GM19238 (cell line): Measurements from ENCODE around the gene DHRS7B.
"Not testable (repeated sequence)": the region's sequence is repeated elsewhere in the genome, so short reads cannot be mapped to it uniquely, and the experiment has no call there.

Experiments
- DNase-seq: peaks from one replicate; pipeline ENCODE4 v3.0.0; 2011; ENCODE audit warnings: low spot score; ENCODE audit not compliant: insufficient read length

DHRS7B gene, protein sequence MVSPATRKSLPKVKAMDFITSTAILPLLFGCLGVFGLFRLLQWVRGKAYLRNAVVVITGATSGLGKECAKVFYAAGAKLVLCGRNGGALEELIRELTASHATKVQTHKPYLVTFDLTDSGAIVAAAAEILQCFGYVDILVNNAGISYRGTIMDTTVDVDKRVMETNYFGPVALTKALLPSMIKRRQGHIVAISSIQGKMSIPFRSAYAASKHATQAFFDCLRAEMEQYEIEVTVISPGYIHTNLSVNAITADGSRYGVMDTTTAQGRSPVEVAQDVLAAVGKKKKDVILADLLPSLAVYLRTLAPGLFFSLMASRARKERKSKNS

DNA sequence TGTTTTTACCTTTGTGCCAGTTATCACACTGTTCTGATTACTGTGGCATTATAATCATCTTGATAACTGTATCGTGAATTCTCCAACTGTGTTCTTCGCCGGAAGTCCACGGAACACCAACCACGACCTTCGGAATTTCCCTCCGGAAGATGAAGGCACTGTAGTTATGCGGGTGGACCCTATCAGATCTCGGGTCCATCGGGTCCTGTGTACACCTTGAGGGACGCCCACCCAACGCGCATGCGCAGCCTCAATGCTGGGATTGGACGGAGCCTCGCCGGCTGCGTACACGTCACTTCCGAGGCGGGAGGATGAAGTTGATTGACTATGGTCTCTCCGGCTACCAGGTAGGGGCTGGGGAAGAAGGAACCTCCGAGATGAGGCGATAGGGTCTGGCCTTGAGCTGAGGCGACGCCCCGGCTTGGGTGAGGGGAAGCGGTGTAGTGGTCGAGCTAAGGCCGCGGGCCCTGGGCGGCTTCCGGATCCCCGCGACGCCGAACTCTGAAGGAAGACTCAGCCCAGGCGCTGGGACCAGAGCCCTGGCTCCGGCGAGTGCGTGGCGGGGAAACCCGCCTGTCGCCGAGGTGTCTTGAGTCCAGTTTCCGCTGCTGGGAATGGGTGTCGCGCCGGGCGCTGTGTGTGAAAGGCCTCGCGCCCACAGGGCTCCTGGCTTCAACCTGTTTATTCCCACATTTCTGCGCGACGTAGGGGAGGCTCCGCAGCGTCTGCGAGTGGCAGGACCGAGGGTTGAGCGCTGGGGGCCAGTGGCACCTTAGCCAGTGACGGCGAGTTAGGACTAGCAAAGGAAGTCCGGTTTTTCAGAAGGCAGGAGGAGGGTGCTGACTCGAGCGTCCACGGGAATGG, at the start of gene DHRS7B:
TSS of gene DHRS7B (plus strand) at position 320 of the 864 bp plus-strand sequence. CDS start at position 328, 8 bp downstream.
- peak; percentile 89 for DNase-seq

DNA sequence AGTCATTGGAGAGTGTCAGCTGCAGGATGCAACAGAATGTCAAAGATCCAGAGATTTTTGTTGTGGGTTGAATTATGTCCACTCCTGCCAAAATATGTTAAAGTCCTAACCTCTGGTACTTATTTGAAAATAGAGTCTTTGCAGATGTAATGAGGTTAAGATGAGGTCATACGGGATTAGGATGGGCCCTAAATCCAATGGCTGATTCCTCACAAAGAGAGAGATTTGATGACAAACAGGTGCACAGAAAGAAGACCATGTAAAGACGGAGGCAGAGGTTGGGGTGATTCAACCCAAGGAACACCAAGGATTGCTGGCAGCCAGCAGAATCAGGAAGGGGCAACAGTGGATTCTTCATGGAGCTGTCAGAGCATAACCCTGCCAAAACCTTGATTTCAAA, 49.5 kb upstream of the DHRS7B start:
- DNase-seq = no peak

DNA sequence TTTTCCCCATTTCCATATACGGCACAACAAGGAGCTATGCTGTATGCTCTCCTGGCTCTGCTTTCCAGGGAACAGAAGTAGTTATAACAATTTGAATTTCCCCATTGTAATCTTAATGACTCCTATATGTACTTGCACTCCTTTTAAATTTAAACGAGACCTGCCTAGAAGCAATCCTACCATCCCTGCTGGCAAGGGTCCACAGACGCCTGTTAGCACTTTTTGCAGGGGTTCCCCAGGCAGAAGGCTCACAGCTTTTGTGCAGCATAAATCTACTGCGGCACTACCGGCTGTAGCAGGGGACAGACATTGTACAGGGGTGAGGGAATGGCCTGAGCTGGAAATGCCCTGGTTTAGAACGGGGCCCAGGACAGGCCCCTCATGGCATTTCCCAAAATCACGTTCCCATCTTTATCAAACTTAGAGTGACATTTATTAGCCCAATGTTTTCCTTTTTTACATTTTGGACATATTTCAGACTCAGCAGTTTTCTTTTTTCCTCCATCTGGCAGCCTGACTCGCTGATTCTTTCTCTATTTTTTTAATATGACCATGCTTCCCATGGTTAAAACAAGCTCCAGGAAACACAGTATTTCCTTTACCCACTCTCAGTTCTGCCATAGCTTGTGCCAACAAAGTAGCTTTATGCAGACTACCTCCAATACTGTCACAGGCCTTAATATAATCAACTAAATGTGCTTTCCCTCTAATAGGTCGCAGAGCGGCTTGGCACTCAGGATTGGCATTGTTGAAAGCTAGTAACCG, 48.6 kb upstream of the DHRS7B start:
- no peak for DNase-seq

DNA sequence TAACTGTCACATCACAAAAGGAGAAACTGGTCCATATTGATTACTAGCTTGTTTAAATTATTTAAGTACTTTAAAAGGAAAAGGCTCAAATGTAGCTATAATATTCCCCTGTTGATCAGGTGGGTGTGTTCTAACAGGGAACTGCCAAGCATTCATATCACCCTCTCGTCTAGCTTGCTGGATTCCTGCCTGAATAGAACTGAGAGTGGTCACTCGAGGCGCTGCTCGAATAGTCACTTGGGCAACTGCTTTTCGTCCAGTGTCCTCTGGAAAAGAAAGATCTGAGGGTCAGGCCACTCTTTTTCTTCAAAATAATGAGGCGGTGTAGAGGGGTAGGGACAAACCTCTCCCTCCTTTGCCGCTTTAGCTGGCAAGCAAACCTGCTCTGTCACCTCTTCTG, 47.6 kb upstream of the DHRS7B start:
- DNase-seq = no peak

DNA sequence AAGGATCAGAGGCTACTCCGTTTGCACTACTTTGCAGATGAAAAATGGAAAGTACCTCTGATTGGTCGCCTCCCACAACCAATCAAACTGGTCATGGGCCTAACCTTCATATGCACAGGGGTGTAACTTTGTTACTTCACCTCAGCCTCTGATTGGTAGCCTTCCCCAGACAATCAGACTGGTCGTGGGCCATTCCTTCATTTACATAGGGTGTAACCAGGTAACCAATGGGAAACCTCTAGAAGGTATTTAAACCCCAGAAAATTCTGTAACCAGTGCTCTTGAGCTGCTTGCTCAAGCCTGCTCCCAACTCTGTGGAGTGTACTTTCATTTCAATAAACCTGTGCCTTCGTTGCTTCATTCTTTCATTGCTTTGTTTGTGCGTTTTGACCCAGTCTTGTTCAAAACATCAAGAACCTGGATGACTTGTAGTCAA, 44.7 kb upstream of the DHRS7B start:
- DNase-seq = no peak

DNA sequence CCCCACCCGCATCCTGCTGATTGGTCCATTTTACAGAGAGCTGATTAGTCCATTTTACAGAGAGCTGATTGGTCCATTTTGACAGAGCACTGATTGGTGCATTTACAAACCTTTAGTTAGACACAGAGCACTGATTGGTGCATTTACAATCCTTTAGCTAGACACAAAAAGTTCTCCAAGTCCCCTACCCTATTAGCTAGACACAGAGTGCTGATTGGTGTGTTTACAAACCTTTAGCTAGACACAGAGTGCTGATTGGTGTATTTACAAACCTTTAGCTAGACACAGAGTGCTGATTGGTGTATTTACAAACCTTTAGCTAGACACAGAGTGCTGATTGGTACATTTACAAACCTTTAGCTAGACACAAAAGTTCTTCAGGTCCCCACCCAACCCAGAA, 41.5 kb upstream of the DHRS7B start:
- not testable (repeated sequence) for DNase-seq

DNA sequence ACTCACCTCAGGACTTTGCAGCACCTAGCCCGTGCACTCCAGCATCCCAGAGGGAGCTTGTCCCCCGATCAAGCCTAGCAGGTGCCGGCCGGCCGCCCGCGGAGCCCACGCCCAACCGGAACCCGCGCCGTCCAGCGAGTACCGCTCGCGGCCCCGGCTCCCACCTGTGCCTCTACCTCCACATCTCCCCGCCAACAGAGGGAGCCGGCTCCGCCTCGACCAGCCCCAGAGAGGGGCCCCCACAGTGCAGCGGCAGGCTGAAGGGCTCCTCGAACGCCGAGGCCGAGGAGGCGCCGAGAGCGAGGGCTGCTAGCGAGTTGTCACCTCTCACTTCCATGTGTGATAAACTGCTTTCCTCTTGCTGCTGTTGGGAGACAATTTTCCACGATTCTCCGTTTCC, 41.1 kb upstream of the DHRS7B start:
- no peak for DNase-seq

DNA sequence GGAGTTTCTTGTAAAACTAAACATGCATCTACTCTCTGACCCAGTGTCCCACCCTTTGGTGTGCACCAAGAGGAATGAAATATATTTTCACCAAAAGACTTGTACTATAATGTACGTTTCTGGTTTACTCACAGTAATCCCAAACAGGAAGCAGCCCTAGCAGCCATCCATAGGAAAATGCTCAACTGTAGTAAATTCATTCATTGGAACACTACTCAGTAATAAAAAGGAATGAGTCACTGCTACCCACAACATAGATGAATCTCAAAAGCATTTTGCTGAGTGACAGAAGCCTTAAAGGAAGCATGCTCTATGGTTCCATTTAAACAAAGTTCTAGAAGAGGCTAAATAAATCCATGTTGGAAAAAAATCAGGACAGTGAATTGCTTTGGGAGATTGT, 37.6 kb upstream of the DHRS7B start:
- no peak for DNase-seq

DNA sequence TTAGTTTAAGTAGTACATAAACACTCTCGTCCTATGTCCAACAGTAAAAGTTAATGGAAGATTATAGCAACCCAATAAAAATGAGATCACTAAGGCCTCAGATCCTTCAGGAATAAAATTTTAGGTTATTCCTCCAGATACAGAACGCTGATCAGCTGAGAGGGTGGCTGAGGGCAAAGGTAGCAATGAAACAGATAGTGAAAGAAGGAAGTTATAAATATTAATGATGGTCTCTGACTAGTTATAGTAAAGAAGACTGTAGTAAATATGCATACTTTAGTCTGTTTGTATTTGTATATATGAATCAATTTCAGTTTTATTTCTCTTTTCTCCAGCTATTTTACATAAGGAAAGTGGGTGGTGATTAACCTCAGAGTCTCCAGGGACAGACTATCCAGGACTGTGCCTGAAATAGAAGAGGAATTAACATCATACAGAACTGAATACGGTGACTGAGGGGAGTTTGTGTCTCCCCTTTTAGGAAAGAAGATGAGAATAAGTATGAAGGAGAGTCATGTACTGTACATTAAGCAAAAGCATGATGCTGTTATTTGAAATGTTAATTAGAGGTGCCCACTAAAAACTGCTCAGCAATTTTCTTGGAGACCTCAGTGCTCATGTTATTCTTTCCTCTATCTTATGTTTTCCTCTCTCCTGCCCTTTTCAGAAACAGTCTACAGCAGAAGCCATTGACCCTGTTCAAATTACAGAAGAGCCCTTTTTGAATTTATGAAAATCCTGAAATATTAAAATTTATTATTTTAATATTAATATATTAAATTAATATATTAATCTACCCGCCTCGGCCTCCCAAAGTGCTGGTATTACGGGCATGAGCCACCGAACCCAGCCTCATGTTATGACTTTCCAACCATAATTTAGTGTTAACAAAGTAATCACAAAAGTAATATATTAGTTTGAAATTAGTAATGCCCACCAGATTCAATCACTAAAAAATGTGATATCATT, 36.5 kb upstream of the DHRS7B start:
- no peak for DNase-seq

DNA sequence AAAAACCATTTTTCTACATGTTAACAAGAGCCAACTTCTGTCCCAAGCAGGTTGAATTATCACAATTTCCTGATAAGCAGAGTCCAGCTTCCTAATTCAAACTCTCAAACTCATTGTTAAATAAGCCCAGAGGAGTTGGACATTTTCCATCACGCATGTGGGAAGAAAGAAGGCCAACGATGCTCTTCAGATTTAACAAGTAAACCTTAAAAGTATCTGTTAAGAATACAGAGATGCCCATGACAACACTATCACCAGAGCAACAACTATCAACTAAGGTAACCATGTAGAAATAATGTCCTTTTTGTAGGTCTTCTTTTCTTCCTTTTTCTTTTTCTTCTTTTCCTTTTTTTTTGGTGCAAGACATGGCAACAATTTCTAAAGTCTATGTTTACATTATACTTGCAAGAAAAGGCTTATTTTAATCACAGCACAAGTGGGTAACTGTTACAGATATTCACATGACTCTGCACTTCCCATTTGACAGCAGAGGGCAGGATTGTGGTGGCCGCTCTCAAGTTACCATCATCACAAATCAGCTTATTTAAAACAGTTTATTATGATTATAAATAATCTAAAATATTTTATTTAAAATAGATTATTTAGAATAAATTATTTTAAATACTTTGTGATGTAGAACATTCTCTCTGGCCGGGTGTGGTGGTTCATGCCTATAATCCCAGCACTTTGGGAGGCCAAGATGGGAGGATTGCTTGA, 35.7 kb upstream of the DHRS7B start:
- no peak for DNase-seq

DNA sequence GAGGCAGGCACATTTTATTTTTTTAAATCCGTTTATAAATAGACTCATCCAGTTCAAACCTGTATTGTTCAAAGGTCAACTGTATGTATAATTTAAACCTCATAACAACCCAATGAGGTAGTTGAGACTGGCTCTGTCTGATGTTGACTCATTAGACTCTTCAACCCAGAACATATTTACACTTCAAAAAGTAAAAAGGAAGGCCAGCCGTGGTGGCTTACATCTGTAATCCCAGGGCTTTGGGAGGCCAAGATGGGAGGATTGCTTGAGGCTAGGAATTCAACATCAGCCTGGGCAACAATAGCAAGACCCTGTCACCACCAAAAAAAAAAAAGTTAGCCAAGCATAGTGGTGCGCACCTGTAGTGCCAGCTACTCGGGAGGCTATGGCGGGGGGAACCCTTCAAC, 32.5 kb upstream of the DHRS7B start:
- DNase-seq = no peak

DNA sequence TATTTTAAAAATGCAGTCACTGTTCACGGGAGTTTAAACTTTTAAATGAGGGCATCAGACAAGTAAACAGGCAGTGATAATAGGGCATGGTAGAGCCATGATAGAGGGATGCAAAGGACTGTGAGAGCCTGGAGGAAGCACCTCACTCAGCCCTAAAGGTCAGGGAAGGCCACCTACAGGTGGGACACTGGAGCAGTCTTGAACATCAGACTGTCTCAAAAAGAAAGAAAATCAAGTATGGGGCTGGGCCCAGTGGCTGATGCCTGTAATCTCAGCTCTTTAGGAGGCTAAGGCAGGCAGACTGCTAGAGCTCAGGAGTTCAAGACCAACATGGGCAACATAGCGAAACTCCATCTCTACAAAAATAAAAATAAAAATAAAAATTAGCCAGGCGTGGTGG, 31.0 kb upstream of the DHRS7B start:
- no peak for DNase-seq

DNA sequence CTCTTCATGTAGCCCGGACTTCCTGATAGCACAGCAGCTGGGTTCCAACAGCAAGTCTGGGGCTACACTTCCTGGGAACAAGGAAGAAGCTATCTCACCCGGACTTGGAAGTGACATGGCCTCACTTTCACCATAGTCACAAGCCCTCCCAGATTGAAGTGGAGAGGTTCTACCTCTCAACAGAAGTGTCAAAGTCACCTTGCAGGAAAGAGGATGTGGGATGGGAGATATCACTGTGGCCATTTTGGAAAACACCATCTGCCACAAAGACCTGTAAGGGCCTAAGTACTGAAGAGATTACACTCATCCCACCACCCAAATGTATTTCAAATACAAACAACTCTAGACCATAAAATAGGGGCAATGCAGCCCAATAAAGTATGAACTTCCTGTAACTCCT, 29.9 kb upstream of the DHRS7B start:
- no peak for DNase-seq

DNA sequence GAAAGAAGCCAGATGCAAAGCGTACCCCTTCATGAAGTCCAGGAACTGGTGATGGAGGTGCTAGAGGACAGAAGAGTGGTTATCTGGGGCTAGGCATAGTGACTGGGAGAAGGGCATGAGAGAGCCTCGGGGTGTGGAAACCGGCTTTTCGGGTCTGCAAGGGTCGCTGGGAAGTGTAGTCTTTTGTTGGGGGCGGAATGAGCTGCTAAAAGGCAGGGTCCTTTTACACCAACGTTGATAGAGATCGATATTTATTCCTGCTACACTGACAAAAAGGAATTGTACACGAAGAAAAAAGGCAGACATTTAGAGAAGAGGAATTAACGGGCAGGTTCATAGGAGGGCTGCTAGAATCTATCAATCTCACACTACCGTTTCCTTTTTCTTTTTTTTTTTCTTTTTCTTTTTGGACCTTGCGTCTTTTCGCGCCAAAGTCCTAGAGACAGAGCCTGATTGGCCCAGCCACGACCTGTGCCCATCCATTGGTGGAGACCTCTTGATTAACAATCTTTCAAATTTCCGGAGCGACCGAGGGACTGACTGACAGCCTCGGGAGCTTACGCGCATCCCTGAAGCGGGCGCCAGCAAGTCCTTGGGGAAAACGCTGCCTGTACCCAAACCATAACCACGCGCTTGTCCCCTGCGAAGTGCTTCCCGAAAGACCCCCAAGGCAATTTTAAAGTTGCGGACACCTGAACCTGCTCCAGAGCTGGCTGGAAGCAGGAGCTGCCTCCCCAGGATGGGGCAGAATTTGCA, 27.7 kb upstream of the DHRS7B start:
- peak; percentile 87 for DNase-seq

DNA sequence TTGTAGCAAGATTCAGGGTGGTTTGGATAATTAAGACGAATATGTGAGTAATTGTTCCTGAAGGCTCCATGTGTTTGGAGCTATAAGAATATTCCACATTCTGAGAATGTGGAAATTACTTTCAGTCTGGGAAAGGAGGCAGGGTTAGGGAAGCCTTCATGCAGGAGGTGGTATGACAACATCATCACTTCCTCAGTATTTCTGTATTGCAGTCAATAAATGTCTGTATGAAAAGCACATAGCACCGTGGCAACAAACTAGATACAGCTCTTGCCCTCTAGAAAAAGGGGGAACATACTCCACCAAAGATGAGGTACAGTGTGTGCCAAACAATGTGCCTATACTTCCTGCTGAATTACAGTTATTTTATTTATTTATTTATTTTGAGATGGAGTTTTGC, 26.1 kb upstream of the DHRS7B start:
- DNase-seq = no peak

DNA sequence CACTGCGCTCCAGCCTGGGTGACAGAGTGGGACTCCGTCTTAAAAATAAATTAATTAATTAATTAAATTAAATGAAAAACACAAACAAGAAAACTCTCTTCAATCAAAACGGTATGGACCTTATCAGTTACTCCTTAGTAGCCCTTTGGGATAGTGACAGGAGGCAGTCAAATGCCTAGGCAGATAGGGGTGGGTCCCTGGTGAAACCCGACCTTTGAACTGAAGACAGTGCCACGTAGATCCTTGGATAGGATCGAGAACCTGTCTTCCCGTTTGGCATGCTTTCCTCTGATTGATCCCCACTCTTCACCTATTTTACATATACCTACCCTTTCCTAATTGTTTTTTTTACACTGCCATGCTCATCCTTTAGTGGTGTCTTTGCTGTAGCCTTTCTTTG, 22.2 kb upstream of the DHRS7B start:
- DNase-seq = no peak

DNA sequence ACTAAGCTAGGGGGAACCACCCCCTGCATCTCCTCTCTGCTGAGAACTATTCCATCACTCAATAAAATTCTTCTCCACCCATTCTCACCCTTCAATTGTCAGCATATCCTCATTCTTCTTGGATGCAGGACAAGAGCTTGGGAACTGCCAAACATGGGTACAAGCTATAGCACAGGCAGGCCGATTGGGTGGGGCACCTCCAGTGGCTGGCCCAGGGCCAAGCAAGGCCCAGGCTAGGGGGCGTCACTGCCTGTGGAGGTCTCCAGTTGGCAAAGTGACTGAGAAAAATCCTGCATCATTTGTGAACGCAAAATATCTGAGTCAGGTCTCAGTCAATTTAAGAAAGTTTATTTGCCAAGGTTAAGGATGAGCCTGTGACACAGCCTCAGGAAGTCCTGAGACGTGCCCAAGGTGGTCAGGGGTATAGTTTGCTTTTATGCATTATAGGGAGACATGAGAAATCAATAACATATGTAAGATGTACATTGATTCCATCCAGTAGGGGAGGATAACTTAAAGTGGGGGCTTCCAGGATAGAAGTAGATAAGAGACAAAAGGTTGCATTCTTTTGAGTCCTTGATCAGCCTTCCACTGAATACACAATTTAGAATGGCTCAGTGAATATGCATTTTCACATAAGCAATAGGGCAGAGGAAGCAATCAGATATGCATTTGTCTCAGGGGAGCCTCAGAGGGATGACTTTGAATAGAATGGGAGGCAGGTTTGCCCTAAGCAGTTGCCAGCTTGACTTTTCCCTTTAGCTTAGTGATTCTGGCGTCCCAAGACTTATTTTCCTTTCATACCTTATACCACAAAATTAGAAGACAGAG, 21.5 kb upstream of the DHRS7B start:
- DNase-seq = no peak

DNA sequence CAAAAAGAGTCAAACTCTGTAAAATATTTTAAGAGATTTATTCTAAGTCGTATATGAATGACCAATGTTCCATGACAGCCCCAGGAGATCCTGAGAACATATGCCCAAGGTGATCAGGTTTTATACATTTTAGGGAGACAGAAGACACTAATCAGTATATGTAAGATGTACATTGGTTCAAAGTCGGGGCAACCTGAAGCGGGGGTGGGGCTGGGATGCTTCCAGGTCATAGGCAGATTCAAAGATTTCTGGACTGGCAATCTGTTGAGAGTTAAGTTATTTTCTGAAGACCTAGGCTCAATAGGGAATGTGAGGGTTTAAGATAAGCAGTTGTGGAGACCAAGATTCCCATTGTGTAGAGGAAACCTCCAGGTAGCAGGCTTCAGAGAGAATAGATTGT, 20.4 kb upstream of the DHRS7B start:
- DNase-seq = no peak
